GM21619 (cell line): Measurements from ENCODE around the gene OVCA2.

Experiments used
- ATAC-seq: cut with Tn5 transposase; IDR thresholded peaks from one replicate; pipeline ENCODE4 v1.9.1; 2021; ENCODE audit not compliant: unreplicated experiment

OVCA2 gene

DNA sequence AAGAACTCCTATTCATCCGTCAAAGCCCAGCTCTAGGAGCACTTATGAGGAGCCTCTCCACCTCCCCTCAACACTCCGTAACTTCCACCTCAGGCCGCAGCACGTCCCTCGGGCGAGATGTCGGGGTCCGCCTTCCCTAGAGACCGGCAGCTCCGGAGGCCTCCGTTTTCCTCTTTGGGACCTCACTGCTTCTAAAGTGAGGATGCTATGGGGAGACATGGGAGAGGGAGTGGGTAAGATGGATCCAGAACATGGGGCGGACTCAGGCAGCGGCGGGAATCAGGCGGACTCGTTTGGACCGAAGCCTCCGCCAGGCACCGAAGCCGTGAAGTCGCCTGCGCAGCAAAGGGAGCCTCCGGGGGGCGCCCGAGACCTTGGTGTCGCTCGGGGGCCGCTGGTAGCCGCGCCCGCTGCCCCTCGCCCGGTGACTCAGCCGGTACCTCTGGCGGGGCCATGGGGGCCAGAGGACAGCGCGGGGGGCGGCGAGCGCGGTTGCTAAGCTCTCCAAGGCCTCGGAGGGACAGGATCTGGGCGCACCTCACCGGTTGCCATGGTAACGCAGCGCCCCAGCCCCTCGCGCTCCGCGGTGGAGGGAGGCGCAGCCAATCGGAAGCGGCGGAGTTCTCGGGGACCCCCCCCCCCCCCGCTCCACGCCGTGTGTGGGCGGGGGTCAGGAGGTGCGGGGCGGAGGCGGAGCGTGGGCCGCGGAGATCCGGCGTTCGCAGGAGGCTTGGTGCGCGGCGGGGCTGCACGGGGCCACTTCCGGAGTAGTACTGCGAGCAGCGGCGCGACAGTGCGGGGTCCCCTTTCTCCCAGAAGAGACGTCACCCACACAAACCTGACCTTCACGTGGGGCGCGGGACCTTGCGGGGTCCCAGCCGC, 11.8 kb downstream of the OVCA2 start:
- no peak for ATAC-seq

DNA sequence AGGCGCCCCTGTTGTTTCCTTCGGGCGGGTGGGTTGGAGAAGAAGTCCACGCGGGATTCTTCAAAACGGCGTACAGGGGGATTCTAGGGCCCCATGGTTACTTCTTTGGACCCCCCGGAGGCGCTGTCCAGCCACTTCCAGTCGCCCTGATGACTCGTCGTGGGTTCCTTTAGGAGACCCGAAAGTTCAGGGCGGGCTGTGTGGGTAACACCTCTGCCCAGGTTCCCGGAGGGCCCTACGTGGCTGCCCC, 12.4 kb downstream of the OVCA2 start:
- ATAC-seq = no peak

DNA sequence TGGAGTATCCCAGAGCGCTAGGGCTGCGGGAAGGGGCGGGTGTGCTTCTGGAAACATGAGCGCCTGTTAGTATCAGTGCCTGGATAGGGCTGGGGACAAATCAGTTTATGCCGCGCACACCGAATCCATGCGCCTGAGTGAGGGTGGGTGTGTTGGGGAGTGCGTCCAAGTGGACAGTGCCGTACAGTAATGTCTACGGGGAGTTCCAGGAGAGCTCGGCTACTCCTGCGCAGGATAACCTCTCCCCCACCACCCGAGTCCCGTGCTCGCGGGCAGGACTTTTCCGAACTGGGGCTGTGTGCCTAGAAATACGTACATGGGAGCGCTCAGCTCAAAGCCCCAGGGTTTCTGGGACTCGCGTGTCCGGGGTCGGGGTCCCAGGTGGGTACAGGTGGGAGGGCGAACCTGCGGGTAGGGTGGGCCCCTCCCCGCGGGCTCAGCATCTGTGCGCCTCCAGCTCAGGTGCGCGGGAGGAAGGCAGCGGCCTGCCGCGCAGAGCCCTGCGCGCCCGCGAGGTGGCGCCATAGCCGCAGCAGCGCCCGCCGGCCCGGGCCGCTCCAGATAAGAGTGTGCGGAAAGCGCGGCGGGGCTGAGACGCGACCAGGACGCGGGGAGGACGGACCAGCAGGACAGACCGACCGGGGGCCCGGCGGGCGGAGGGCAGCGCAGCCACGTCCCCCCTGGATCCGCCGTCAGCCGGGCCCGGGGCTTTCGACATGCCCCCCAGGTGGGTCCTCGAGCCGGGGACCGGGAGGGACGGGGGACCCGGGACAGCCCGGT, 12.9 kb downstream of the OVCA2 start, which contains the start of gene HIC1:
TSS of gene HIC1 (plus strand) at position 592 of the 780 bp plus-strand sequence. CDS start 1,588 bp downstream, outside the sequence.
- peak; percentile 22 for ATAC-seq

DNA sequence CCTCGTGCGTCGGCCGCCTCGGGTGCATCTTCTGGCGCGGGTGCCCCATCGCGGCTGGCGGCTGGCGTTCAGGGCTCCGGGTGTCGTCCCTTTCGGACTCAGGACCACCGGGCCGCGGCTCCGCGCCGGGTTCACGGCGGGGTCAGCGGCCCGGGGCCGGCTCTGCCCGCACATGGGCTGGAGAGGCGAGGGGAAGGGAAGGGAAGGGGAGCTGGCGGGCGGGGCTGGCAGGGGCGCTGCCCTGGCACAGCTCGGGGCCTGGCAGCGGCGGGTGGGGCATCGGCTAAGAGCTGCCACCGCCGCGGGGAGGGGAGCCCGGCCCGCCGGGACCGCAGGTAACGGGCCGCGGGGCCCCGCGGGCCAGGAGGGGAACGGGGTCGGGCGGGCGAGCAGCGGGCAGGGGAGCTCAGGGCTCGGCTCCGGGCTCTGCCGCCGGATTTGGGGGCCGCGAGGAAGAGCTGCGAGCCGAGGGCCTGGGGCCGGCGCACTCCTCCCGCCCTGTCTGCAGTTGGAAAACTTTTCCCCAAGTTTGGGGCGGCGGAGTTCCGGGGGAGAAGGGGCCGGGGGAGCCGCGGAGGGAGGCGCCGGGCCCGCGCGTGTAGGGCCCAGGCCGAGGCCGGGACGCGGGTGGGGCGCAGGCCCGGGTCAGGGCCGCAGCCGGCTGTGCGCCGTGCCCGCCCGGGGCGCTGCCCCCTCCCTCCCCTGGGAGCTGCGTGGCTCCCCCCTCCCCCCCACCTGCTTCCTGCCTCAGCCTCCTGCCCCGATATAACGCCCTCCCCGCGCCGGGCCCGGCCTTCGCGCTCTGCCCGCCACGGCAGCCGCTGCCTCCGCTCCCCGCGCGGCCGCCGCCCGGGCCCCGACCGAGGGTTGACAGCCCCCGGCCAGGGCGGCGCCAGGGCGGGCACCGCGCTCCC, 13.7 kb downstream of the OVCA2 start:
- no peak for ATAC-seq

DNA sequence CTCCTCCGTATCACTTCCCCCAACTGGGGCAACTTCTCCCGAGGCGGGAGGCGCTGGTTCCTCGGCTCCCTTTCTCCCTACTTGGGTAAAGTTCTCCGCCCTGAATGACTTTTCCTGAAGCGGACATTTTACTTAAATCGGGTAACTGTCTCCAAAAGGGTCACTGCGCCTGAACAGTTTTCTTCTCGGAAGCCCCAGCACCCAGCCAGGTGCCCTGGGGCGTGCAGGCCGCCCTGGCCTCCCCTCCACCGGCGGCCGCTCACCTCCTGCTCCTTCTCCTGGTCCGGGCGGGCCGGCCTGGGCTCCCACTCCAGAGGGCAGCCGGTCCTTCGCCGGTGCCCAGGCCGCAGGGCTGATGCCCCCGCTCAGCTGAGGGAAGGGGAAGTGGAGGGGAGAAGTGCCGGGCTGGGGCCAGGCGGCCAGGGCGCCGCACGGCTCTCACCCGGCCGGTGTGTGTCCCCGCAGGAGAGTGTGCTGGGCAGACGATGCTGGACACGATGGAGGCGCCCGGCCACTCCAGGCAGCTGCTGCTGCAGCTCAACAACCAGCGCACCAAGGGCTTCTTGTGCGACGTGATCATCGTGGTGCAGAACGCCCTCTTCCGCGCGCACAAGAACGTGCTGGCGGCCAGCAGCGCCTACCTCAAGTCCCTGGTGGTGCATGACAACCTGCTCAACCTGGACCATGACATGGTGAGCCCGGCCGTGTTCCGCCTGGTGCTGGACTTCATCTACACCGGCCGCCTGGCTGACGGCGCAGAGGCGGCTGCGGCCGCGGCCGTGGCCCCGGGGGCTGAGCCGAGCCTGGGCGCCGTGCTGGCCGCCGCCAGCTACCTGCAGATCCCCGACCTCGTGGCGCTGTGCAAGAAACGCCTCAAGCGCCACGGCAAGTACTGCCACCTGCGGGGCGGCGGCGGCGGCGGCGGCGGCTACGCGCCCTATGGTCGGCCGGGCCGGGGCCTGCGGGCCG, 14.7 kb downstream of the OVCA2 start:
- ATAC-seq = no peak

DNA sequence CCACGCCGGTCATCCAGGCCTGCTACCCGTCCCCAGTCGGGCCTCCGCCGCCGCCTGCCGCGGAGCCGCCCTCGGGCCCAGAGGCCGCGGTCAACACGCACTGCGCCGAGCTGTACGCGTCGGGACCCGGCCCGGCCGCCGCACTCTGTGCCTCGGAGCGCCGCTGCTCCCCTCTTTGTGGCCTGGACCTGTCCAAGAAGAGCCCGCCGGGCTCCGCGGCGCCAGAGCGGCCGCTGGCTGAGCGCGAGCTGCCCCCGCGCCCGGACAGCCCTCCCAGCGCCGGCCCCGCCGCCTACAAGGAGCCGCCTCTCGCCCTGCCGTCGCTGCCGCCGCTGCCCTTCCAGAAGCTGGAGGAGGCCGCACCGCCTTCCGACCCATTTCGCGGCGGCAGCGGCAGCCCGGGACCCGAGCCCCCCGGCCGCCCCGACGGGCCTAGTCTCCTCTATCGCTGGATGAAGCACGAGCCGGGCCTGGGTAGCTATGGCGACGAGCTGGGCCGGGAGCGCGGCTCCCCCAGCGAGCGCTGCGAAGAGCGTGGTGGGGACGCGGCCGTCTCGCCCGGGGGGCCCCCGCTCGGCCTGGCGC, 15.4 kb downstream of the OVCA2 start:
- no peak for ATAC-seq

DNA sequence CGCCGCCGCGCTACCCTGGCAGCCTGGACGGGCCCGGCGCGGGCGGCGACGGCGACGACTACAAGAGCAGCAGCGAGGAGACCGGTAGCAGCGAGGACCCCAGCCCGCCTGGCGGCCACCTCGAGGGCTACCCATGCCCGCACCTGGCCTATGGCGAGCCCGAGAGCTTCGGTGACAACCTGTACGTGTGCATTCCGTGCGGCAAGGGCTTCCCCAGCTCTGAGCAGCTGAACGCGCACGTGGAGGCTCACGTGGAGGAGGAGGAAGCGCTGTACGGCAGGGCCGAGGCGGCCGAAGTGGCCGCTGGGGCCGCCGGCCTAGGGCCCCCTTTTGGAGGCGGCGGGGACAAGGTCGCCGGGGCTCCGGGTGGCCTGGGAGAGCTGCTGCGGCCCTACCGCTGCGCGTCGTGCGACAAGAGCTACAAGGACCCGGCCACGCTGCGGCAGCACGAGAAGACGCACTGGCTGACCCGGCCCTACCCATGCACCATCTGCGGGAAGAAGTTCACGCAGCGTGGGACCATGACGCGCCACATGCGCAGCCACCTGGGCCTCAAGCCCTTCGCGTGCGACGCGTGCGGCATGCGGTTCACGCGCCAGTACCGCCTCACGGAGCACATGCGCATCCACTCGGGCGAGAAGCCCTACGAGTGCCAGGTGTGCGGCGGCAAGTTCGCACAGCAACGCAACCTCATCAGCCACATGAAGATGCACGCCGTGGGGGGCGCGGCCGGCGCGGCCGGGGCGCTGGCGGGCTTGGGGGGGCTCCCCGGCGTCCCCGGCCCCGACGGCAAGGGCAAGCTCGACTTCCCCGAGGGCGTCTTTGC, 16.2 kb downstream of the OVCA2 start:
- no peak for ATAC-seq

DNA sequence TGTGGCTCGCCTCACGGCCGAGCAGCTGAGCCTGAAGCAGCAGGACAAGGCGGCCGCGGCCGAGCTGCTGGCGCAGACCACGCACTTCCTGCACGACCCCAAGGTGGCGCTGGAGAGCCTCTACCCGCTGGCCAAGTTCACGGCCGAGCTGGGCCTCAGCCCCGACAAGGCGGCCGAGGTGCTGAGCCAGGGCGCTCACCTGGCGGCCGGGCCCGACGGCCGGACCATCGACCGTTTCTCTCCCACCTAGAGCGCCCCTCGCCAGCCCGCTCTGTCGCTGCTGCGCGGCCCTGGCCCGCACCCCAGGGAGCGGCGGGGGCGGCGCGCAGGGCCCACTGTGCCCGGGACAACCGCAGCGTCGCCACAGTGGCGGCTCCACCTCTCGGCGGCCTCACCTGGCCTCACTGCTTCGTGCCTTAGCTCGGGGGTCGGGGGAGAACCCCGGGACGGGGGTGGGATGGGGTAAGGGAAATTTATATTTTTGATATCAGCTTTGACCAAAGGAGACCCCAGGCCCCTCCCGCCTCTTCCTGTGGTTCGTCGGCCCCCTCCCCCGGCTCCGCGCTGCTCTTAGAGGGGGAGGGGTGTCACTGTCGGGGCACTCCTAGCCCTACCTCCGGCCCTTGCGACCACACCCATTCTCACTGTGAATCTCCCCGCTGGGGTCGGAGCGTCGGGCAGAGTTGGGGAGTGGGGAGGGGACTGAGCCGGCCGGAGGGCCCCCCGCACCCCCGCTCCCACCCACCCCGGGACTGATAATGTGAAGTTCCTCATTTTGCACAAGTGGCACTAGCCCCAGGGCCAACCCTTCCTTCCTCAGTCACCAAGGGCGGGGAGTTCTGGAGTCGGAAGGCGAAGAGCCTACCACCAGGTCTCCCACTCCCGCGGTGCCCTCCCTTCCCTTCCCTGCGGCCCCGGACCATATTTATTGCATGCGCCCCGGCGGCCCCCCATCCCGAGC, 17.0 kb downstream of the OVCA2 start:
- no peak for ATAC-seq

DNA sequence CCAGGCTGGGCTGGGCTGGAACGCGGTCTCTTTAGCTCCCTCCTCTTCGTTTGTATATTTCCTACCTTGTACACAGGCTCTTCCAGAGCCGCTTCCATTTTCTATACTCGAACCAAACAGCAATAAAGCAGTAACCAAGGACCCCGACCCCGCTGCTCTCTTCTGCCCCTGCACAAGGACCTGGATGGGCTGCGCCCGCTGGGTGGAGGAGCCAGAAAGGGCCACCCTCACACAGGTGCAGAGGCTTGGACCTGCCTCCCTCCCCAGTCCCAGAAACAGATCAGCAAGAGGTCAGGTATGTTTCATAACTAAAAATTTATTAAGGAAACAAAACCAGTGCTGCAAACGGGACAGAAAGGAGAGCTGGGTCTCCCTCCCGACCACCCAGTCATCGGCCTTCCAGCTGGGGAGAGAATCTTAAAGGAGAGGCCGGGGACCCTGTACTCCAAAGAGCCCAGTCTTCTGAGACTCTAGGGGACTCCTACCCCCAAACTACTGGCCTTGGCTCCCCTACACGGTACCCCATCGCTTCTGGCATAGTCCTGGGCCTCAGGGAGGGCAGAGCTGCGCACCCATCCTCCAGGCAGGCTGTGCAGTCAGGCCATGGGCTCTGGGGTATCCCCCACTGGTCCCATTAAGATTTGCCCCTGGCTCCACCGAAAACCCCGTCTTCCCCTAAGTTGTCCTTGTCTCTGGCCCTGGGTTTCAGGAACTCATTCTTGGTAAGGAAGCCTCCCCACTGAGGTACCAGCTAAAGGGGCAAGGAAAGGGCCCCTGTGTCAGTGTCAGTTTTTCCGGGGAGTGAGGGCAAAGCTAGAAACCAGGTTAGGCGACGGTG, 17.9 kb downstream of the OVCA2 start:
- no peak for ATAC-seq

DNA sequence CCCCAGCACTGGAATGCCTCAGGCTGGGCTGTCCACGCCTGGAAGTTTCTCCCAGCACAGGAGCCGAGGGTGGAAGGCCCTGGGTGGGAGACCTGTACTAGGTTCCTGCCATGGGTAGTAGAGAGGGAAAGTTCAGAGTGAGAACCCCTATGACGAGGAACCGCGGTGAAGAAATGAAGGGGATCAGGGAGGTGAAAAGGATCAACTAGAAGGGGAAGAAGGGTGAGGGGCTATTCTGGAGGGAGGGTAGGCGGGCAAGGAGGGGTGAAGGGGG, 18.5 kb downstream of the OVCA2 start:
- no peak for ATAC-seq

DNA sequence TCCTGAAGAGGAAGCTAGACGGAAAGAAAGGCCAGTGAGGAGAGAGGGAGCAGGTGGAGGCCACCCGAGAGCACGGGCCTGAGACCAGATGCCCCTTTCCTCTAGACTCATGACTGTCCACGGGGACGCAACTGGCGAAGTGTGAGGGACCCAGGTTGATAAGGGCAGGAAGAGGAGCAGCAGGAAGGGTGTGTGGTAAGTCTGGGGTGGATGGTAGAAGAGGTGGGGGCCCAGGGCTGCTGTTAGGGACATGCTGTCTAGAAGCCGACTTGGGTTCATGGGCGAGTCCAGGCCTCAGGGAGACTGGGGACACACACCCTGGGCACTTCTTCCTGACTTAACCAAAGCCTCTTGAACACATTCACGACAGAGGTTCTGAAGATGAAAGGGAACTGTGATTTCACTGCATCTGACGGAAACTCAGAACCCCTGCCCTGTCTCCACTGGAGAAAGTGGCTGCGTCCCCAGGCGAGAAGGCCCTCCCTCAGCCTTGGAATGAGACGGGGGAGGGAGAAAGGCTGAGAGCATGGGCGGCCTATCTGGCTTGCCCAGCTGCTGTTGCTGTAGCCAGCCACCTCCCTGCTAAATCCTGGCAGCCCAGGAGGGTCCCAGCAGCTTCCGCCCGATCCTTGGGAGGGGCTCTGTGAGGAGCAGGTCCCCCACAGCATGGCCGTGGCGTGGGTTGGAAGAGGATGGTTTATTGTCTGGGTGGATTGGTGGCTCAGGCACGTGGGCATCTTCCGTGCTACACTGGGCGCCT, 19.0 kb downstream of the OVCA2 start:
- no peak for ATAC-seq

DNA sequence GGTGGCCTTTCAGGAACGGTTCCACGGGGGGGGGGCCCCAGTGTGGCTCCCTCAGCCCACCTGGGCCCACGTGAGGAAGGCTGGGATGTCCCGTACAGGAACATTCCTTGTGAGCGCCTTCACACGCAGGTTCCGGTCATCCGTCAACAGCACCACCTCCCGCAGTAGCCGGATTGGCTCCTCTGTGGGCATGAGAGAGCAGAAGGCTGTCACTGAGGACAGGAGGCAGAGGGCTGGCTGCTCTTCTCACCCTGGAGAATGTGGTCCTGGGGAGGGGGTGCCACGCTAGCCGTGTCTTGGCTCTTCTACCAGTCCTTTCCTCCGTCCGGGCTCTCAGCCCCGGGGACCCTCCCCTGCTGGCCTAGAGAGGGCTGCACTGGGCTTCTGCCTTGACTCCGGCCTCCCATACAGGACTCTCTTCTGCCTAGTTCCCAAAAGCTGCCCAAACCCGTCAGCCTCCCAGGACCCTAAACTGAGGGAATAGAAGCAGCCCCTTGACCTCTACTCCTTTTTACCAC, 19.7 kb downstream of the OVCA2 start:
- no peak for ATAC-seq

DNA sequence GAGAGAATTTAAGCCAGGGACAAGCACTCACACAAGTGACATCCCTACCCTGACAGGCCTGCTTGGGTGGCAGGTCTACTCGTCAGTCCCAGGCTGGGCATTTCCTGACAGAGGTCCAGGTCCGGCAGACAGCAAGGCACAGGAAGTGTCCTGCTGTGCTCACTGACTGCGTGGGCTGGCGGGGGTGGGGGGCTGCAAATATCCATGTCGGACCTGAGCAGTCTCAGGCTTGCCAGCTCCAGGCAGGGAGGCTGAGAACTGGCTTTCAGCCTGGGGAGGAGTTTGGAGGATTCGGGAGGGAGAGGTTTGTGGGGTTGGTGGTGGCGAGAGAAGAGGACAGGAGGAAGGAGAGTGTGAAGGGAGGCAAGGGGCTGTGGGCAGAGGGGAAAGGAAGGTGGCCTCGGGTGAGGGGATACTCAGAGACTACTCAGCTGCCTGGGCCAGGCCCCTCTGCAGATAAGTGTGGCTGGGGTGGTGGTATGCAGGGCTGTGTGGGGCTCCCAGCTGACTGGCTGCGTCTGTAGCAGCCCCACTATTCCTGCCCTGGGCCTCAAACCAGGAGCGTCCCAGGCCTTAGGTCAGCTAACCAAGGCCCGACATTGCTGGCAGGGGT, 20.9 kb downstream of the OVCA2 start:
- no peak for ATAC-seq

DNA sequence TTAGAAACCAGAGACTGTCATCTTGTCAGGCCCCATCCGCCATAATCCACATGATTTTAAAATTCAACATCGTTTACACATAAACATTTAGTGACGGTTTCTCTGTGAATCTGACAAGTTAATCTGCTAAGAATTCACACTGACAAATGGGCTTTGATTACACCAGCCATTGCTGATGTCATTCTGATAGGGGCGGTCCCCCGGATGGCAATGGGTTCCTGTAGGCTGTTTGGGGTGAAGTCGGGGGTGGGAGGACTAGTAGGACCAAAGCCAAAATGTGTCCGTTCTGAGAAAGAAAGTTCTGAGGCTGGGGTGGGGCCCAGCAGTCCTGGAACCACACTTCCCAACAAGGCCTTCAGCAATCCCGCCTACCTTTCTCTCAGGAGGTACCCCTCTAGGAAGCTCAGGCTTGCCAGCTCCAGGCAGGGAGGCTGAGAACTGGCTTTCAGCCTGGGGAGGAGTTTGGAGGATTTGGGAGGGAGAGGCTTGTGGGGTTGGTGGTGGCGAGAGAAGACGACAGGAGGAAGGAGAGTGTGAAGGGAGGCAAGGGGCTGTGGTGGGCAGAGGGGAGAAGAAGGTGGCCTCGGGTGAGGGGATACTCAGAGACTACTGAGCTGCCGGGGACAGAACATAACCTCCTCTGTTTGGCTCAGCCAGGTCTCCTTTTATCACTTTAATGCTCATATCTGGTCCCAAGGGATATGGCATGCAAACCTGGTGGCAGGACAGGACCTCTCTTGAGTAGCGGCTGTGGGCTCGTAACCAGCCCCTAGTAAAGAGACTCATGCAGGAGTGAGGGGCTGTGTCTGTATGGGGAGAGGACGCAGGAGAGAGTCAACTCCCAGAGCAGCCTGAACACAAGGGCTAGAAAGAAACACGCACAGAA, 21.7 kb downstream of the OVCA2 start:
- ATAC-seq = no peak

DNA sequence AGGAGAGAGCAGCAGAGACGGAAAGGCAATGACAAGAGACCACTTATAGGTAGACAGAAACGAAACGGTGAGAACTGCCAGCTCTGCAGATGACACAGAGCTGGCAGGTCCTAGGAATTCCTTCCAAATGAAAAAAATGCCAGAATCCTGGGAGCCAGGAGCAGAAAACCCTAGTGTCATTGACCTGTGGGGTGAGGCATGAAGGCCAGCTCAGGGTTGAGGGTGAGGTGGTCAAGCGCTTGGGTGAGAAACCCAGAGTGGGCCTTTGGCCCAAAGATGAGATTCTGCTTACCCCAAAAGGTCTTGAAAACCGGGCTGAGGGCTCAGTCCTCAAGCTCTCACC, 22.3 kb downstream of the OVCA2 start:
- no peak for ATAC-seq
